Measurements from ENCODE around the gene SPNS2.

The SPNS2 gene

GRCh38 chr17:4475001-4475400 lies 23.7 kb upstream of the SPNS2 start:
- no peak for DNase-seq
- H3K27me3 ChIP-seq (ENCODE audit: insufficient read depth, low read depth, severe bottlenecking), result no peaks in the 10 kb centered on the region
- no peak overlapping the region for H3K4me3 ChIP-seq (ENCODE audit: low read depth, low read length)
- no peak overlapping the region; the same call in 1 of the 2 replicates for H3K27ac ChIP-seq
- H3K9me3 ChIP-seq (ENCODE audit: severe bottlenecking), result peaks cover 2% of the 10 kb centered on the region
- TF ChIP-seq CTCF (IDR thresholded peaks at IDR 0.05; ENCODE audit: low read depth, low read length), result no peak
- H3K36me3 ChIP-seq, result no peaks in the 10 kb centered on the region

- Histone ChIP-seq H3K36me3 (no peaks in the 10 kb centered on the region), H3K4me3 (ENCODE audit: low read depth, low read length) (no peak overlapping the region), H3K27ac (peak overlapping the region; percentile 55), H3K27me3 (ENCODE audit: insufficient read depth, low read depth, severe bottlenecking) (no peaks in the 10 kb centered on the region), H3K9me3 (ENCODE audit: severe bottlenecking) (peaks cover 2% of the 10 kb centered on the region)
- TF ChIP-seq CTCF (IDR thresholded peaks at IDR 0.05; ENCODE audit: low read depth, low read length), result no peak
- DNase-seq, result no peak
Measured at GRCh38 chr17:4475463-4475862, 23.2 kb upstream of the SPNS2 start.

- Histone ChIP-seq H3K9me3 (ENCODE audit: severe bottlenecking) (peaks cover 2% of the 10 kb centered on the region), H3K36me3 (no peaks in the 10 kb centered on the region), H3K27me3 (ENCODE audit: insufficient read depth, low read depth, severe bottlenecking) (no peaks in the 10 kb centered on the region), H3K27ac (peak overlapping the region; percentile 55), H3K4me3 (ENCODE audit: low read depth, low read length) (no peak overlapping the region)
- peak; percentile 72 for DNase-seq
- no peak for TF ChIP-seq CTCF (IDR thresholded peaks at IDR 0.05; ENCODE audit: low read depth, low read length)
Measured at GRCh38 chr17:4476017-4476416, 22.7 kb upstream of the SPNS2 start.

- peaks cover 2% of the 10 kb centered on the region for H3K9me3 ChIP-seq (ENCODE audit: severe bottlenecking)
- H3K36me3 ChIP-seq, result no peaks in the 10 kb centered on the region
- TF ChIP-seq CTCF (IDR thresholded peaks at IDR 0.05; ENCODE audit: low read depth, low read length), result no peak
- DNase-seq, result no peak
- peak overlapping the region; percentile 55 for H3K27ac ChIP-seq
- no peak overlapping the region for H3K4me3 ChIP-seq (ENCODE audit: low read depth, low read length)
- no peaks in the 10 kb centered on the region for H3K27me3 ChIP-seq (ENCODE audit: insufficient read depth, low read depth, severe bottlenecking)
Measured at GRCh38 chr17:4476511-4477070, 22.1 kb upstream of the SPNS2 start.

GRCh38 chr17:4477255-4477791 lies 21.4 kb upstream of the SPNS2 start:
- Histone ChIP-seq H3K27ac (no peak overlapping the region; the same call in 1 of the 2 replicates), H3K4me3 (ENCODE audit: low read depth, low read length) (no peak overlapping the region), H3K36me3 (no peaks in the 10 kb centered on the region), H3K27me3 (ENCODE audit: insufficient read depth, low read depth, severe bottlenecking) (no peaks in the 10 kb centered on the region), H3K9me3 (ENCODE audit: severe bottlenecking) (peaks cover 2% of the 10 kb centered on the region)
- TF ChIP-seq CTCF (IDR thresholded peaks at IDR 0.05; ENCODE audit: low read depth, low read length), result no peak
- DNase-seq, result no peak

- TF ChIP-seq CTCF (IDR thresholded peaks at IDR 0.05; ENCODE audit: low read depth, low read length), result no peak
- H3K27ac ChIP-seq, result no peak overlapping the region
- H3K9me3 ChIP-seq (ENCODE audit: severe bottlenecking), result peaks cover 2% of the 10 kb centered on the region
- H3K4me3 ChIP-seq (ENCODE audit: low read depth, low read length), result no peak overlapping the region
- no peak for DNase-seq
- no peaks in the 10 kb centered on the region for H3K36me3 ChIP-seq
- H3K27me3 ChIP-seq (ENCODE audit: insufficient read depth, low read depth, severe bottlenecking), result no peaks in the 10 kb centered on the region
Measured at GRCh38 chr17:4478318-4478830, 20.3 kb upstream of the SPNS2 start.
